HepG2 (cell line): ENCODE measurements around the gene TMEM141. TPM values are rescaled to one million over a fixed set of nuclear protein-coding genes. Genes with fewer than 3 reads are reported as not detected.

Experiments used
- ATAC-seq: fragments of 200-7000 bp; cut with Tn5 transposase; 3 replicates; pipeline ENCODE4 v1.9.1; 2020; ENCODE audit warnings: mild to moderate bottlenecking, moderate library complexity
- BruUV-seq: library from RNA; stranded (reverse); fragments of 400-500 nt; replicated peaks from 2 replicates; lab custom pipeline; 2021; lab: Mats Ljungman, UMichigan
- CTCF ChIA-PET: fragments of 300-600 bp; formaldehyde crosslinking; extraction: SDS; loops from one replicate; lab custom pipeline; 2021; ENCODE audit warnings: low total read pairs, inconsistent platforms, low intra/inter-chr PET ratio; lab: Yijun Ruan, JAX
- POLR2A ChIA-PET: fragments of 350-600 bp; sonication (Branson Sonifier 250); formaldehyde crosslinking; loops from one replicate; lab custom pipeline; 2020; ENCODE audit warnings: antibody characterized with exemption, inconsistent platforms; lab: Yijun Ruan, JAX
- DNase-seq: peaks from one replicate; pipeline ENCODE4 v3.0.0-alpha.2; 2015; ENCODE audit warnings: low spot score
- FAIRE-seq: peaks from 3 replicates; lab custom pipeline; 2011; peaks lifted over from hg19 to GRCh38; lab: Jason Lieb, UNC
- H2AFZ ChIP-seq: one replicate; pipeline ENCODE4 v1.6.1; 2011; ENCODE audit warnings: low read length, inconsistent platforms
- H3K27ac ChIP-seq: fragments of 300-600 bp; 3 replicates; pipeline ENCODE4 v1.8.0; 2011; ENCODE audit warnings: mixed run types, mild to moderate bottlenecking, mixed read lengths, low read length, inconsistent platforms; ENCODE audit not compliant: insufficient read depth; ENCODE audit errors: extremely low read length
- H3K27me3 ChIP-seq, 2 experiments: fragments of 200-600 bp in 1 of 2; 2 replicates in 1 of 2; 3 replicates in 1 of 2; pipeline versions ENCODE4 v1.6.0 to v1.8.0; 2011; ENCODE audit warnings: low read length in 2 of 2, mild to moderate bottlenecking in 2 of 2, moderate library complexity in 2 of 2, inconsistent platforms in 1 of 2; ENCODE audit not compliant: insufficient read depth in 2 of 2, control insufficient read depth in 1 of 2
- H3K36me3 ChIP-seq, 2 experiments: fragments of 200-600 bp in 1 of 2; replicated peaks in 1 of 2; 2 replicates in 1 of 2; 3 replicates in 1 of 2; pipeline versions ENCODE4 v1.5.1 to v1.8.0; 2011; ENCODE audit warnings: low read length in 2 of 2, inconsistent platforms in 1 of 2; ENCODE audit not compliant: insufficient read depth in 2 of 2, control insufficient read depth in 1 of 2
- H3K4me1 ChIP-seq: 2 replicates; pipeline ENCODE4 v1.5.1; 2012; ENCODE audit warnings: low read length, inconsistent platforms; ENCODE audit not compliant: insufficient read depth
- H3K4me2 ChIP-seq: 2 replicates; pipeline ENCODE4 v1.6.0; 2011; ENCODE audit warnings: low read depth, low read length, inconsistent platforms
- H3K4me3 ChIP-seq, 3 experiments: fragments of 200-600 bp in 1 of 3; sonication (generic), shearing (Covaris generic) in 1 of 3; replicated peaks in 1 of 3; 2 replicates each; pipeline ENCODE4 v1.5.1; 2011 to 2016; ENCODE audit warnings: low read length in 3 of 3, inconsistent platforms in 2 of 3, low read depth in 2 of 3, mild to moderate bottlenecking in 2 of 3, control low read depth in 1 of 3, mixed read lengths in 1 of 3; ENCODE audit not compliant: insufficient read depth in 1 of 3
- H3K79me2 ChIP-seq: one replicate; pipeline ENCODE4 v1.6.1; 2011; ENCODE audit warnings: low read length, inconsistent platforms; ENCODE audit not compliant: insufficient read depth
- H3K9ac ChIP-seq: 2 replicates; pipeline ENCODE4 v1.6.0; 2011; ENCODE audit warnings: mild to moderate bottlenecking, low read depth, low read length, inconsistent platforms; ENCODE audit not compliant: insufficient read depth
- H3K9me3 ChIP-seq: 2 replicates; pipeline ENCODE4 v1.5.1; 2012; ENCODE audit warnings: mild to moderate bottlenecking, low read length
- H4K20me1 ChIP-seq: 2 replicates; pipeline ENCODE4 v1.6.0; 2011; ENCODE audit warnings: inconsistent platforms, mild to moderate bottlenecking, low read length, moderate library complexity; ENCODE audit not compliant: insufficient read depth
- AGO1 ChIP-seq: fragments of 200-400 bp; formaldehyde crosslinking; IDR thresholded peaks from 2 replicates; pipeline ENCODE4 v1.6.1; 2017; ENCODE audit warnings: mild to moderate bottlenecking, low read depth, low read length, moderate library complexity; ENCODE audit not compliant: poor library complexity, severe bottlenecking
- CREB1 ChIP-seq, 2 experiments: fragments of 450-650 bp in 1 of 2; IDR thresholded peaks; 2 replicates each; pipeline ENCODE4 v1.6.1; 2016 to 2017; ENCODE audit warnings: control low read depth in 1 of 2, mild to moderate bottlenecking in 1 of 2, missing compliant biosample characterization in 1 of 2, missing genetic modification characterization in 1 of 2
- CREBL2 ChIP-seq: sonication (generic); formaldehyde crosslinking; IDR thresholded peaks from 2 replicates; pipeline ENCODE4 v1.8.1; 2023; ENCODE audit warnings: missing genetic modification reagents, mild to moderate bottlenecking, borderline replicate concordance
- MEIS1 ChIP-seq: sonication (generic); formaldehyde crosslinking; IDR thresholded peaks from 2 replicates; pipeline ENCODE4 v1.9.0; 2021; ENCODE audit warnings: mild to moderate bottlenecking, missing genetic modification reagents, moderate library complexity, borderline replicate concordance
- MTF2 ChIP-seq: sonication (generic); formaldehyde crosslinking; IDR thresholded peaks from 2 replicates; pipeline ENCODE4 v1.5.0; 2020; ENCODE audit warnings: missing genetic modification reagents, borderline replicate concordance
- NFYB ChIP-seq: sonication (generic); formaldehyde crosslinking; IDR thresholded peaks from 2 replicates; pipeline ENCODE4 v1.4.0; 2020; ENCODE audit warnings: missing genetic modification reagents
- PAX8 ChIP-seq: sonication (generic); formaldehyde crosslinking; IDR thresholded peaks from 2 replicates; pipeline ENCODE4 v1.8.0; 2022; ENCODE audit warnings: mild to moderate bottlenecking, missing genetic modification reagents, borderline replicate concordance
- RERE ChIP-seq: IDR thresholded peaks from 2 replicates; pipeline ENCODE4 v1.6.1; 2016; ENCODE audit warnings: low read depth, missing genetic modification reagents, missing compliant biosample characterization
- SKIL ChIP-seq: sonication (generic); formaldehyde crosslinking; IDR thresholded peaks from 2 replicates; pipeline ENCODE4 v1.8.0; 2022; ENCODE audit warnings: missing genetic modification reagents, mild to moderate bottlenecking, moderate library complexity, borderline replicate concordance
- SPEN ChIP-seq: sonication (generic); formaldehyde crosslinking; IDR thresholded peaks from 2 replicates; pipeline ENCODE4 v1.5.1; 2020; ENCODE audit warnings: low read depth, mild to moderate bottlenecking, missing genetic modification reagents
- TEAD2 ChIP-seq: sonication (generic); formaldehyde crosslinking; IDR thresholded peaks from 2 replicates; pipeline ENCODE4 v1.9.0; 2021; ENCODE audit warnings: missing genetic modification reagents
- YEATS4 ChIP-seq: sonication (generic); formaldehyde crosslinking; IDR thresholded peaks from 2 replicates; pipeline ENCODE4 v1.4.0; 2020; ENCODE audit warnings: missing genetic modification reagents, borderline replicate concordance
- ZBTB21 ChIP-seq: sonication (generic); formaldehyde crosslinking; IDR thresholded peaks from 2 replicates; pipeline ENCODE4 v1.4.0; 2020; ENCODE audit warnings: missing genetic modification reagents
- ZNF354B ChIP-seq: sonication (generic); formaldehyde crosslinking; IDR thresholded peaks from 2 replicates; pipeline ENCODE4 v1.8.0; 2022; ENCODE audit warnings: mild to moderate bottlenecking, missing genetic modification reagents
- ZNF580 ChIP-seq: IDR thresholded peaks from 2 replicates; pipeline ENCODE4 v1.6.1; 2016; ENCODE audit warnings: low read depth, borderline replicate concordance
- ZNF598 ChIP-seq: sonication (generic); formaldehyde crosslinking; IDR thresholded peaks from 2 replicates; pipeline ENCODE4 v1.5.1; 2020; ENCODE audit warnings: mild to moderate bottlenecking, missing genetic modification reagents, borderline replicate concordance
- ZNF761 ChIP-seq: sonication (generic); formaldehyde crosslinking; conservative IDR thresholded peaks from 2 replicates; pipeline ENCODE4 v1.4.0; 2020; ENCODE audit warnings: mild to moderate bottlenecking, missing genetic modification reagents
- ZNF768 ChIP-seq: sonication (generic); formaldehyde crosslinking; IDR thresholded peaks from 2 replicates; pipeline ENCODE4 v1.4.0; 2020; ENCODE audit warnings: missing genetic modification reagents
- WGBS: methylation state at CpG from one replicate; pipeline ENCODE4 v1.1.6; 2017; ENCODE audit warnings: low lambda C conversion rate; 5-methylcytosine and 5-hydroxymethylcytosine counted together
- in situ Hi-C: cut with HindIII; loops from 2 replicates; pipeline ENCODE4 v1.10.0; 2017; ENCODE audit warnings: low pct_unique_long_range_greater_than_20kb; ENCODE audit not compliant: extremely low pct_ligation_motif_present
- intact Hi-C: fragments of 100-400 bp; cut with micrococcal nuclease; formaldehyde crosslinking; loops from one replicate; pipeline ENCODE4 v1.10.0; 2022; ENCODE audit not compliant: unreplicated experiment
- polyA plus RNA-seq, 8 experiments: library from polyadenylated mRNA; depleted of rRNA in 3 of 8; stranded (reverse) in 7 of 8; unstranded in 1 of 8; fragments of >200 nt; fragmentation: Illumina TruSeq in 4 of 8; extraction: Trizol in 4 of 8; gene quantifications; 2 replicates each; pipeline versions ENCODE4 v1.2.1 to v1.2.3, GENCODE V29; 2011 to 2016; ENCODE audit warnings: low read depth in 4 of 8, missing spikeins in 1 of 8, mixed read lengths in 1 of 8; ENCODE audit not compliant: insufficient read depth in 1 of 8
- total RNA-seq, 5 experiments: library from RNA; depleted of rRNA; stranded (reverse); fragments of >200 nt; fragmentation: Illumina TruSeq; extraction: Trizol; gene quantifications; 2 replicates each; pipeline ENCODE4 v1.2.3, GENCODE V29; 2016; ENCODE audit warnings: low read depth in 1 of 5

TMEM141 gene
- total and polyA plus RNA-seq, 2 of the 13 experiments (the other 11 are each of a cell fraction or from before 2014, with no cell fraction given) = 81.0 to 202 TPM

DNA sequence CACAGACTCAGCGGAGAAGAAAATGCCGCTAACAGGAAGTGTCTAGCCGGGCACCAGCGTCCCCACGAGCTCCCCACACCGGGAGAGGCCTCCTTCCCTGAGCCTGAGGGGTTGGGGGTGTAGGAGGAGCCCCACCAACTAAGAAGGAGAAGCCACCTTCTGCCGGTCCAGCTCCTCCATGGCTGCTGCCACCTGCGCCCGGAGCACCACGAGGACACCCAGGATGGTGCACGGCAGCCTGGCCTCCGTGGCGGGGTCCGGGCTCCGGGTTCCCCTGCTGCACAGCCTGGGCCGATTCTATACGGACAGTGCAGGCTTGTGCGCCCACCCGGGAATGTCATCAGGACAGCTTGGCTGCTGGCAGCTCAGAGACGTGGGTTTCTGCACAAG, 33.4 kb upstream of the TMEM141 start:
- Histone ChIP-seq H3K27me3 (peaks cover 7 to 37% of the 10 kb centered on the region in 2 experiments; a peak in 3 of 5 replicates), H3K9ac (no peak overlapping the region), H2AFZ (no peak overlapping the region), H3K79me2 (no peaks in the 10 kb centered on the region), H3K9me3 (no peaks in the 10 kb centered on the region), H3K36me3 (no peaks in the 10 kb centered on the region), H3K27ac (no peak overlapping the region), H4K20me1 (no peaks in the 10 kb centered on the region), H3K4me2 (no peak overlapping the region), H3K4me3 (no peak overlapping the region), H3K4me1 (peaks cover 37% of the 10 kb centered on the region)
- intact Hi-C loops (loop anchor here (1.0 kb wide), 1 partner anchor 27 kb away; no protein-coding TSS in a partner anchor), in situ Hi-C loops (no loop called here)
- DNase-seq (no peak), FAIRE-seq (no peak), ATAC-seq (no peak)
- no TSS peak for BruUV-seq
- ChIA-PET POLR2A (interaction anchor here (1.4 to 1.5 kb wide), 2 partner anchors 20 to 28 kb away, joined by 3 read pairs; no protein-coding TSS in a partner anchor), CTCF (no interaction called here)
- 49% methylated on average over 8 of the region's 20 CpGs for WGBS
- TF ChIP-seq SPEN (CRISPR knock-in tag) = no peak
- no peak for TF ChIP-seq ZNF354B (CRISPR knock-in tag)
- TF ChIP-seq NFYB (CRISPR knock-in tag) = no peak
- TF ChIP-seq ZNF761 = no peak
- TF ChIP-seq MTF2 (CRISPR knock-in tag) = no peak
- TF ChIP-seq SKIL (CRISPR knock-in tag) = no peak
- TF ChIP-seq TEAD2 (CRISPR knock-in tag) = no peak
- TF ChIP-seq AGO1 = no peak
- TF ChIP-seq PAX8 (CRISPR knock-in tag) = no peak
- TF ChIP-seq ZBTB21 (CRISPR knock-in tag) = no peak
- no peak for TF ChIP-seq RERE (CRISPR knock-in tag)
- no peak for TF ChIP-seq ZNF768 (CRISPR knock-in tag)
- TF ChIP-seq ZNF580 (CRISPR knock-in tag) = no peak
- TF ChIP-seq ZNF598 = no peak
- no peak for TF ChIP-seq MEIS1
- TF ChIP-seq CREBL2 (CRISPR knock-in tag) = no peak
- TF ChIP-seq CREB1 (IDR thresholded peaks at IDR 0.05) = no peak
- no peak for TF ChIP-seq CREB1 (CRISPR knock-in tag; IDR thresholded peaks at IDR 0.05)
- no peak for TF ChIP-seq YEATS4 (CRISPR knock-in tag)
